ENCODE results near the gene CA10.

The CA10 gene

DNA sequence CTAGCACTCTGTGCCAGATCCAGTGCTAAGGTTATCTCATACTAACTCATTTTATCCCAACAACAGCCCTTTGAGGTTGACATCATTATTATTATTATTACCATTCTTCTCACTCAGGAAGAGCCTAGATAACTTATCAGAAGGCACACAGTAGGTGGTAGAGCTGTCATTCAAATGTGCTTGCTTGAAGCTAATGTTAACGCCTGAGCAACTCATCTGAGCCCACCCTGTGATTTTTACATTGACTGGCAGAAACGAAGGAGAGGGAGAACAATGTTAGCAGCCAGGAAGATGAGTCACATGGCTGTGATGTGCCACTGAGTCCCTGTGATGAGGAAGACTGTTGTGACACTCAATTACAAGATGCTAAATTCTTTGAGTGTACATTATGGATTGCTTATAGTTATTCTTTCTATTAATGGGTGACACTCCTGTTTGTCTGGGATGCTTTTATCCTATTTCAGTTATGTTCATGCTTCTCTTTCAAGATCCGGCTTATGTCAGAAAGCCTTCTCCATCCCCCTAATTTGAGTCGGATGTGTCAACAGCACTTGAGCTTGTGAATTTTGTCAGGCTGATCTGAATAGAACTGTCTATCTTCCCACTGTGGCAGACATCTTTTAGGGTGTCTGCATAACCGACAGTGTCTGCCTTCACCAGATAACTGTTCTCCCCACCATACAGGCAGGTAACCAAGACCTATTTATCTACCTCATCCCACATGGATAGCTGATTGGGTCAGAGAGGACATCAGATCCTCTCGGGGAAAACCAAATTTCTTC lies 426.4 kb downstream of the CA10 start:
- H3K4me3 ChIP-seq = no peak overlapping the region
- DNase-seq (ENCODE audit: low spot score) = no peak
- H3K27ac ChIP-seq = no peak overlapping the region
- no peak for TF ChIP-seq CTCF (IDR thresholded peaks at IDR 0.05)

GRCh38 chr17:51730303-51731050 lies 428.0 kb downstream of the CA10 start:
- no peak for DNase-seq (ENCODE audit: low spot score)
- Histone ChIP-seq H3K4me3 (no peak overlapping the region), H3K27ac (no peak overlapping the region)
- TF ChIP-seq CTCF (IDR thresholded peaks at IDR 0.05) = no peak

GRCh38 chr17:51725185-51725584 lies 433.3 kb downstream of the CA10 start:
- Histone ChIP-seq H3K4me3 (no peak overlapping the region), H3K27ac (no peak overlapping the region)
- no peak for TF ChIP-seq CTCF (IDR thresholded peaks at IDR 0.05)
- DNase-seq (ENCODE audit: low spot score) = no peak

GRCh38 chr17:51724043-51724580 lies 434.4 kb downstream of the CA10 start:
- DNase-seq (ENCODE audit: low spot score) = no peak
- H3K27ac ChIP-seq = no peak overlapping the region
- no peak for TF ChIP-seq CTCF (IDR thresholded peaks at IDR 0.05)
- H3K4me3 ChIP-seq = no peak overlapping the region

DNA sequence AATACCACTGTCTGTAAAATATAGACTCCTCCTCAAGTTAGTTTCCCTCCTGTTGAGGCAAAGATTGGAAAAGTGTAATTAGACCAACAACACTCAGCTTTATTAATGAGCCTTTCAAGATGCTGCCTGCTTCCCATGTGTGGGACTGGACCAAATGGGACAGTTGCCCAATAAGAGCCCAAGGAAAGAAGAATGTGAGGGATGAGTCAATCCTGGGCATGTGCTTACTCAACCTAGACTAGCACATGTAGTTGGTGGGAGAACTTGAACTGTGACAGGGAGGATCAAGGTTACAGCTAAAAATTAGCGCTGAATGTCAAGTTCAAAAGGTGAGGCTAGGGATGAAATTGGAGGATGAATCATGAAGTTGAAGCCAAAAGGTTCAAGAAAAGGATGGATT lies 435.5 kb downstream of the CA10 start:
- H3K27ac ChIP-seq = no peak overlapping the region
- no peak for DNase-seq (ENCODE audit: low spot score)
- TF ChIP-seq CTCF (IDR thresholded peaks at IDR 0.05) = no peak
- H3K4me3 ChIP-seq = no peak overlapping the region

- TF ChIP-seq CTCF (IDR thresholded peaks at IDR 0.05) = no peak
- no peak for DNase-seq (ENCODE audit: low spot score)
- Histone ChIP-seq H3K4me3 (no peak overlapping the region), H3K27ac (no peak overlapping the region)
These were observed 436.8 kb downstream of the CA10 start for GRCh38 chr17:51721730-51722129.

All from coronary artery (tissue), 2 donors.